Heart left ventricle (tissue), 13 donors: ENCODE measurements around the gene CA7.

Source experiments
- CTCF ChIP-seq, 12 donors: fragments of 200-600 bp; sonication (generic) in 4 of 12; IDR thresholded peaks; one replicate each; pipeline versions ENCODE4 v1.5.0 to v1.8.0; 2018 to 2022; ENCODE audit warnings: antibody characterized with exemption in 12 of 12, mild to moderate bottlenecking in 5 of 12
- POLR2A ChIP-seq, 2 donors: fragments of 450-650 bp; IDR thresholded peaks; one replicate each; pipeline ENCODE4 v1.6.1; 2017; ENCODE audit warnings: antibody characterized with exemption in 2 of 2, mild to moderate bottlenecking in 2 of 2, moderate library complexity in 2 of 2
- donor health status: ischemic (EF 13 %, LVEDD 7.1; RV severe dilation, severe dysfunction).
- donor health status: DM: no; HTN: yes; CAD: no.
- donor health status: DM: no; HTN: no; CAD: no.
- donor health status: ischemic (EF 25% LVEDD 6.9; RV normal size, moderate dysfunction).
- donor health status: ischemic (EF 25% LVEDD 5.7; RV mildly dilated, moderate dysfunction).
- donor health status: ischemic (EF 35%, LVEDD 5.7; RV mildly dilated, moderate dysfunction).
- donor health status: nonischemic (EF 11% LVEDD 7.7; RV severe dilation, severe dysfunction).
- donor health status: DM: yes; HTN: yes; CAD: no.
- donor health status: PGD.
- donor health status: ischemic (EF 29% LVEDD 5.4; RV normal size, mild dysfunction).
- donor health status: nonischemic (EF 23%, LVEDD 6.1; RV moderate dilation, normal function).

- TF ChIP-seq CTCF (IDR thresholded peaks at IDR 0.05), result peak in 4 of 12 donors; percentile 4 to 34 (median 20)
- peak in 1 of 2 donors; percentile 54 for TF ChIP-seq POLR2A (IDR thresholded peaks at IDR 0.05)
Measured at GRCh38 chr16:66902648-66903543, 58.7 kb downstream of the CA7 start.
